Measurements from ENCODE around the gene CCDC80. TPM values are rescaled to one million over a fixed set of nuclear protein-coding genes. Genes with fewer than 3 reads are reported as not detected.

CCDC80 gene
- total RNA-seq, 1 donor from 2014 or later: 9.1 TPM

DNA sequence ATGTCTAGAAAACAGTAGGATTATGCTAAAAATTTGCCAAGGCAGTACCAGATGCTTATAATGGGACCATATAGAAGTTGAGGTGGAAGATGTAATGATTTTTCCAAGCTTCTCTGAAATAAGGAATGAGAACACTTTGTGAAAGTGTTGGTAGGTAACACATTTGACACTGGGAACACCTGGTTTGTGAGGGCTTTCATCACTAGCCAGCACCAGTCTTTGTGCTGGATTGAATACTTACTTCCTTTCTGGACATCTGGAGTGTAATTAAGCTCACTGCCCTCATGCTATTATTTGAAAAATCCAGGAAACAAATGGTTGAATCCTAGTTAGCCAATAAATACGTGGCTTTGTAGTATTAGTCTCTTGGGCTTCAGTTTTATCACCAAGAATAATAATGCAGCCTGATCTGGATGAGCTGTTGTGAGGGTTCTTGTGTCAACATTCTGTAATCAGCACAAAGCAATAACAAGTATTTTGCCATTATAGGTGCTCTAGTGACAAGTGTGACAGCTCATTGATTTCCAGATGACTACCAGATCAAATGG lies 12.9 kb downstream of the CCDC80 start:
- no peaks in the 10 kb centered on the region for H3K36me3 Mint-ChIP-seq (ENCODE audit: insufficient read depth)
- no peak for DNase-seq (ENCODE audit: low spot score, unreplicated experiment)
- no peaks in the 10 kb centered on the region for H3K9me3 Mint-ChIP-seq (ENCODE audit: low read depth)
- H3K4me3 Mint-ChIP-seq (ENCODE audit: low read depth): no peak overlapping the region
- TF ChIP-seq, protein P1, sequence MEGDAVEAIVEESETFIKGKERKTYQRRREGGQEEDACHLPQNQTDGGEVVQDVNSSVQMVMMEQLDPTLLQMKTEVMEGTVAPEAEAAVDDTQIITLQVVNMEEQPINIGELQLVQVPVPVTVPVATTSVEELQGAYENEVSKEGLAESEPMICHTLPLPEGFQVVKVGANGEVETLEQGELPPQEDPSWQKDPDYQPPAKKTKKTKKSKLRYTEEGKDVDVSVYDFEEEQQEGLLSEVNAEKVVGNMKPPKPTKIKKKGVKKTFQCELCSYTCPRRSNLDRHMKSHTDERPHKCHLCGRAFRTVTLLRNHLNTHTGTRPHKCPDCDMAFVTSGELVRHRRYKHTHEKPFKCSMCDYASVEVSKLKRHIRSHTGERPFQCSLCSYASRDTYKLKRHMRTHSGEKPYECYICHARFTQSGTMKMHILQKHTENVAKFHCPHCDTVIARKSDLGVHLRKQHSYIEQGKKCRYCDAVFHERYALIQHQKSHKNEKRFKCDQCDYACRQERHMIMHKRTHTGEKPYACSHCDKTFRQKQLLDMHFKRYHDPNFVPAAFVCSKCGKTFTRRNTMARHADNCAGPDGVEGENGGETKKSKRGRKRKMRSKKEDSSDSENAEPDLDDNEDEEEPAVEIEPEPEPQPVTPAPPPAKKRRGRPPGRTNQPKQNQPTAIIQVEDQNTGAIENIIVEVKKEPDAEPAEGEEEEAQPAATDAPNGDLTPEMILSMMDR (IDR thresholded peaks at IDR 0.05; ENCODE audit: unreplicated experiment): no peak
- peaks cover 21% of the 10 kb centered on the region for H3K4me1 Mint-ChIP-seq (ENCODE audit: low read depth)
- no peak overlapping the region for H3K27ac Mint-ChIP-seq
- H3K27me3 Mint-ChIP-seq: no peaks in the 10 kb centered on the region

DNA sequence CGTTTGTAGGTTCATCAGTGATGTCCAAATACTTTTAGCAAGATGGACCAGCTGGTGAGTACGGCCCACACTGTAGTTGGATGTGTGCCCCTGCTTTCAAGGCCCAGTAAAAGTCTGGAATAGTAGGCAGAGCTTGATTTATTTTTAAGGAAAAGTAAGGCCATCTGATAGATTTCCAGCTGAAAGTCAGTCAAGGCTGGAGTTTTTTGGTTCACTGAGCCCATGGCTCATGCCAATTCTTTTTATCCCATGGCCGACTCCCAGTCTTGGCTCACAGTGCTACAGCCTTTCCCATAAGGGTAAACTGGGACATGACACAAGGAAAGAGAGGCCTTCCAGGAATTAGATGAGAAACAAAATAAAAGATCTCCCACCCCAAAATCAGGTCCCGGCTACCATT lies 13.5 kb downstream of the CCDC80 start:
- Mint-ChIP-seq H3K4me1 (ENCODE audit: low read depth) (peaks cover 21% of the 10 kb centered on the region), H3K27ac (peak overlapping the region; percentile 34), H3K27me3 (no peaks in the 10 kb centered on the region), H3K9me3 (ENCODE audit: low read depth) (no peaks in the 10 kb centered on the region), H3K36me3 (ENCODE audit: insufficient read depth) (no peaks in the 10 kb centered on the region), H3K4me3 (ENCODE audit: low read depth) (no peak overlapping the region)
- TF ChIP-seq, protein P1 (IDR thresholded peaks at IDR 0.05; ENCODE audit: unreplicated experiment): no peak
- no peak for DNase-seq (ENCODE audit: low spot score, unreplicated experiment)

DNA sequence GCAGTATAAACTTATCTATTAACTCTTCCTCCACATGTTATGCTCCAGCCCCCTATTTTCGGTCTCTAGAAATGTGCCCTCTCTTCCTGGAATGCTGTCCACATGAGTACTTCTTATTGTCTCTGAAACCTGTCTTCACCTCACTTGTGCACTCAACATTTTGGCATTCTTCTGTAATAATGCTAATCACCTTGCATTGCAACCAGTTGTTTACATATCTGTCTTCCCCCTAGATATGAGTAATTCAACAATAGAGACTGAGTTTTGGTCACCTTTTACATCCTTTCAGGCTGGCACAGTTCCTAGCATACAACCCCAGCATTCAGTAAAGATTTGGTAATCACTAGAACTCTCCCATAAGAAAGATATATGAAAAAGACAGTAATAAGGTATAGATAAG lies 17.2 kb downstream of the CCDC80 start:
- TF ChIP-seq, protein P1 (IDR thresholded peaks at IDR 0.05; ENCODE audit: unreplicated experiment): no peak
- Mint-ChIP-seq H3K4me1 (ENCODE audit: low read depth) (peaks cover 21% of the 10 kb centered on the region), H3K36me3 (ENCODE audit: insufficient read depth) (no peaks in the 10 kb centered on the region), H3K4me3 (ENCODE audit: low read depth) (no peak overlapping the region), H3K27me3 (no peaks in the 10 kb centered on the region), H3K9me3 (ENCODE audit: low read depth) (no peaks in the 10 kb centered on the region), H3K27ac (no peak overlapping the region)
- DNase-seq (ENCODE audit: low spot score, unreplicated experiment): no peak

DNA sequence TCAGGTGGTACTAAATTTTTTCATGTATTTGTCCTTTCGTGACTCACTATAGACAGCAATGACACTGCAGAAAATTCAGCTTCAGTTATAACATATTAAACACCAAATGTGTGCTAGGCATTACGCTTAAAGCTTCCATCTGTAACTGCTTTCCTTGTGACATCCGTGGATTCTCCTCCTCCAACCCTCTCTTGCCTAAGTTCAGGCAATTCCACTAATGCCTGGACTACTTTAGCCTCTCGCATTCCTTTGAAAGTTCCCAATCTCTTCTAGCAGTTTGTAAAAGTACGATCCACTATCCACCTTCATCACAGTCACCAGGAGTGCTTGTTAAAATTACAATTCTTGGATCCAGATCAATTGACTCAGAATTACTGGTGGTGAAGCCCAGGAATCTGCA lies 17.7 kb downstream of the CCDC80 start:
- Mint-ChIP-seq H3K9me3 (ENCODE audit: low read depth) (no peaks in the 10 kb centered on the region), H3K4me1 (ENCODE audit: low read depth) (peaks cover 21% of the 10 kb centered on the region), H3K27ac (no peak overlapping the region), H3K36me3 (ENCODE audit: insufficient read depth) (no peaks in the 10 kb centered on the region), H3K4me3 (ENCODE audit: low read depth) (no peak overlapping the region), H3K27me3 (no peaks in the 10 kb centered on the region)
- TF ChIP-seq, protein P1 (IDR thresholded peaks at IDR 0.05; ENCODE audit: unreplicated experiment): no peak
- no peak for DNase-seq (ENCODE audit: low spot score, unreplicated experiment)

DNA sequence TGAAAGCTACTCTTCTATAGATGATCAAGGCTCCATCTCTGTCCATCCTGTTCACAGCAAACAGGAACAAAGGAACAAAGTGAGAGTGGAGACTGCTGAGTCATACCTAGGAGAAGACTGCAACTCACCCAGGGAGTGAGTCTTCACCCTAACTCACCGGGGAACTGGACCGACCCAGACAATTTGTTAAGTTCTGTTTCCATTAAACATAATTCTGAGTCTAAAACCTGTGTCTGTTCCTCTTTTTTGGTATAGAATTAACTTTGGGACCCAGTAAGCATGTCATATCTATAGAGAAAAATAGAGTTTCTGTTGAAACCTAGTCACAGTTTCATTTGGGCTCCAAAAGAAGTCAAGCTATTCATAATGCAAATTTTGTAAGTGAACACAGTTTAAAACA lies 21.6 kb downstream of the CCDC80 start:
- DNase-seq (ENCODE audit: low spot score, unreplicated experiment): no peak
- no peaks in the 10 kb centered on the region for H3K9me3 Mint-ChIP-seq (ENCODE audit: low read depth)
- peaks cover 8% of the 10 kb centered on the region for H3K4me1 Mint-ChIP-seq (ENCODE audit: low read depth)
- no peak overlapping the region for H3K4me3 Mint-ChIP-seq (ENCODE audit: low read depth)
- peaks cover 2% of the 10 kb centered on the region for H3K36me3 Mint-ChIP-seq (ENCODE audit: insufficient read depth)
- TF ChIP-seq, protein P1 (IDR thresholded peaks at IDR 0.05; ENCODE audit: unreplicated experiment): no peak
- no peak overlapping the region for H3K27ac Mint-ChIP-seq
- H3K27me3 Mint-ChIP-seq: no peaks in the 10 kb centered on the region
